ENCODE data around the gene TMPRSS11A. TPM values are rescaled to one million over a fixed set of nuclear protein-coding genes. Genes with fewer than 3 reads are reported as not detected.

The TMPRSS11A gene
- total and polyA plus RNA-seq, 12 donors: 0.03 TPM; not detected in 11

DNA sequence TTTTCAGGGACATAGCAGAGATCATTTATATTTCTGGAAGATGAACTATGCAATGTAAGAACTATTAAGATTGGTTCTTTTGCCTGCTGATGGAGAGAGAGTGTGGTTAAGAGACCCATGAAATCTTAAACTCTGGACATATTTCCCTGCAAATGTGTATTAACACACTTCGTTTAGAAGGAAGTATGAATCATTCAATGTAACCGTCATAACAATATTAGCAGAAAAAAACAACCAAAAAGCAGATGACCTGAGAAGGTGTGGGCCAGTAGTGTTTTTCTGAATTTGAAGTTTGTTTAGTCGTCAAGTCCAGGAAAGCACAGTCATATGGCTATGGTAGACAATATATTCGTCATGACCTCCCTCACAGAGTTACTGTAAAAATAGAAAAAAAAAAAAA, 77.0 kb downstream of the TMPRSS11A start:
- WGBS, 4 donors: 64 to 75% (median 71%) methylated on average over 4 of the region's 4 CpGs
- intact Hi-C loops (cut with DNase I): no loop called here

DNA sequence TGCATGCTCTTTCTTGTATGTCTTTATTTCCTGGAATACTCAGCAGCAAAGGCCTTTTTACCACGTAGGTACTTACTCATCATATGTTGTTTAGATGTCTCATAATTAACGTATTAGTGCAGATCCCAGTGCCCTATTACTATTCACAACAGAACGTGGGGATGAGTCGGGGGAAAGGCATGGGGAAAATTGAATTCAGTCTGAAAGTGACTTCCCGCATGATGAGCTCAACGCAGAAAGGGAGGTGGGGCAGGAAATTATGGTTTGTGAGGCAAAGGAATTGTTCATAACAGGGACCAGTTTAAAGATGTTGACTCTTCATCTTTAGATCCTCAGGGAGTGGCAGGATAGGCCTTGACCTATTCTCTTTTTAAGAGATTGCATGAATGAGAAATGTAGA, 77.5 kb downstream of the TMPRSS11A start:
- Histone ChIP-seq H3K9me3 (replicated peaks in 1 of 3) (no peaks in the 10 kb centered on the region), H3K27ac (no peak overlapping the region), H3K36me3 (replicated peaks in 1 of 2) (no peaks in the 10 kb centered on the region), H3K4me1 (replicated peaks in 1 of 2) (no peaks in the 10 kb centered on the region), H3K27me3 (no peaks in the 10 kb centered on the region), H3K4me3 (no peak overlapping the region)
- intact Hi-C loops (cut with DNase I): no loop called here
- no peak for TF ChIP-seq POLR2A (IDR thresholded peaks at IDR 0.05)
- TF ChIP-seq, protein P1, sequence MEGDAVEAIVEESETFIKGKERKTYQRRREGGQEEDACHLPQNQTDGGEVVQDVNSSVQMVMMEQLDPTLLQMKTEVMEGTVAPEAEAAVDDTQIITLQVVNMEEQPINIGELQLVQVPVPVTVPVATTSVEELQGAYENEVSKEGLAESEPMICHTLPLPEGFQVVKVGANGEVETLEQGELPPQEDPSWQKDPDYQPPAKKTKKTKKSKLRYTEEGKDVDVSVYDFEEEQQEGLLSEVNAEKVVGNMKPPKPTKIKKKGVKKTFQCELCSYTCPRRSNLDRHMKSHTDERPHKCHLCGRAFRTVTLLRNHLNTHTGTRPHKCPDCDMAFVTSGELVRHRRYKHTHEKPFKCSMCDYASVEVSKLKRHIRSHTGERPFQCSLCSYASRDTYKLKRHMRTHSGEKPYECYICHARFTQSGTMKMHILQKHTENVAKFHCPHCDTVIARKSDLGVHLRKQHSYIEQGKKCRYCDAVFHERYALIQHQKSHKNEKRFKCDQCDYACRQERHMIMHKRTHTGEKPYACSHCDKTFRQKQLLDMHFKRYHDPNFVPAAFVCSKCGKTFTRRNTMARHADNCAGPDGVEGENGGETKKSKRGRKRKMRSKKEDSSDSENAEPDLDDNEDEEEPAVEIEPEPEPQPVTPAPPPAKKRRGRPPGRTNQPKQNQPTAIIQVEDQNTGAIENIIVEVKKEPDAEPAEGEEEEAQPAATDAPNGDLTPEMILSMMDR (IDR thresholded peaks at IDR 0.05): no peak
- DNase-seq: no peak
- WGBS, 4 donors: 54 to 76% (median 63%) methylated on average over 6 of the region's 6 CpGs

More for the DNA sequence above, 77.0 kb downstream of the TMPRSS11A start:
- no peaks in the 10 kb centered on the region for H3K4me1 ChIP-seq (replicated peaks in 1 of 2)
- H3K4me3 ChIP-seq: no peak overlapping the region
- H3K27me3 ChIP-seq: no peaks in the 10 kb centered on the region
- no peak overlapping the region for H3K27ac ChIP-seq
- H3K36me3 ChIP-seq (replicated peaks in 1 of 2): no peaks in the 10 kb centered on the region
- TF ChIP-seq, protein P1 (IDR thresholded peaks at IDR 0.05): no peak
- no peak for TF ChIP-seq POLR2A (IDR thresholded peaks at IDR 0.05)
- no peaks in the 10 kb centered on the region for H3K9me3 ChIP-seq (replicated peaks in 1 of 3)
- DNase-seq: no peak

DNA sequence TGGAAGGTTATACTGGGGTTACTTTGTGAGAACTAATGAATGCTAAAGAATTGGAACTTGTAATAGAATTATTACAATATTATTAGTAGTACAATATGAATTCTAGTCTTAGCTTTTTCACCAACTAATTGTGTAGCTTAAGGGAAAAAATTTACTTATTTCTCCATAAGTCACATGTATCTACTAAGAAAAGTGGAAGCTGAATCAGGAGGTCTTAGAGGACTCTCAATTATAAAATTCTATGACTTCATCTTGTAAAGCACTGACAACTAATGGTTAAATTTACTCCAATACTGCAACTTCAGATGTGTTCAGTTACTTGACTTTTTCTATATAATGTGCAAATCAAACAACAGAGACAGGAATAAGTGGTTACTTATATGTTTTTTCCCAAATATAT, 78.6 kb downstream of the TMPRSS11A start:
- no peak for DNase-seq
- Histone ChIP-seq H3K4me3 (no peak overlapping the region), H3K9me3 (replicated peaks in 1 of 3) (no peaks in the 10 kb centered on the region), H3K4me1 (replicated peaks in 1 of 2) (no peaks in the 10 kb centered on the region), H3K27me3 (no peaks in the 10 kb centered on the region), H3K27ac (no peak overlapping the region), H3K36me3 (replicated peaks in 1 of 2) (no peaks in the 10 kb centered on the region)
- no peak for TF ChIP-seq POLR2A (IDR thresholded peaks at IDR 0.05)
- TF ChIP-seq, protein P1 (IDR thresholded peaks at IDR 0.05): no peak
- intact Hi-C loops (cut with DNase I): no loop called here

DNA sequence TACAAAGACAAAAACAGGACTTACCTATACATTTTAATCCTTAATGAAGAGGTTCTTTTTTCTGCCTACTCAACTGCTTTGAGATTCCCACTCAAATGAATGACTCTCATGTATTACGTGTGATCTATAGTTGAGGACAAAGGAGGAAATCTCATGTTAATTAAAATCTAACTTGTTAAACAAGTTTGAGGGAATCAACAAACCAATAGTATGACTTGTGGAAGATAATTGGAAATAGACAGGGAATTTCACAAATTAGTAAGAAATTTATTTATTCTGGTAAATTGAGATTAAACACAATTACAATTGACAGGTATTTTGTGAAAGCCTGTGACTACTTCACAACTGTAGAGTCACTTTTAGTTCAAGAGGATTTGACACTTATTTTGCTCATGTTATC, 79.4 kb downstream of the TMPRSS11A start, which contains the start of gene TMPRSS11D:
Gene TMPRSS11D, minus strand, starts transcription at position 101 of the 400 bp plus-strand sequence. Its CDS starts 69 bp downstream, at position 32.
- TF ChIP-seq POLR2A (IDR thresholded peaks at IDR 0.05): no peak
- TF ChIP-seq, protein P1 (IDR thresholded peaks at IDR 0.05): no peak
- Histone ChIP-seq H3K4me3 (no peak within 1 kb of the TSS), H3K27me3 (no peaks in the 10 kb centered on the region), H3K27ac (no peak within 1 kb of the TSS), H3K36me3 (replicated peaks in 1 of 2) (no peaks in the 10 kb centered on the region), H3K9me3 (replicated peaks in 1 of 3) (no peaks in the 10 kb centered on the region), H3K4me1 (replicated peaks in 1 of 2) (no peaks in the 10 kb centered on the region)
- no peak for DNase-seq
- intact Hi-C loops (cut with DNase I): no loop called here
- 80 to 90% (median 84%) methylated on average over 1 of the region's 1 CpG for WGBS, 4 donors

All from adrenal gland (tissue), 12 donors.